Measurements from ENCODE around the gene SGK2. TPM values are rescaled to one million over a fixed set of nuclear protein-coding genes. Genes with fewer than 3 reads are reported as not detected.
A peak's percentile ranks its signal among the peaks of the same experiment; 100 is the strongest.
"Not testable (repeated sequence)": the region's sequence is repeated elsewhere in the genome, so short reads cannot be mapped to it uniquely, and the experiment has no call there.

The SGK2 gene
- total RNA-seq, 3 donors from 2014 or later: 0.18 to 0.32 TPM; not detected in 1

DNA sequence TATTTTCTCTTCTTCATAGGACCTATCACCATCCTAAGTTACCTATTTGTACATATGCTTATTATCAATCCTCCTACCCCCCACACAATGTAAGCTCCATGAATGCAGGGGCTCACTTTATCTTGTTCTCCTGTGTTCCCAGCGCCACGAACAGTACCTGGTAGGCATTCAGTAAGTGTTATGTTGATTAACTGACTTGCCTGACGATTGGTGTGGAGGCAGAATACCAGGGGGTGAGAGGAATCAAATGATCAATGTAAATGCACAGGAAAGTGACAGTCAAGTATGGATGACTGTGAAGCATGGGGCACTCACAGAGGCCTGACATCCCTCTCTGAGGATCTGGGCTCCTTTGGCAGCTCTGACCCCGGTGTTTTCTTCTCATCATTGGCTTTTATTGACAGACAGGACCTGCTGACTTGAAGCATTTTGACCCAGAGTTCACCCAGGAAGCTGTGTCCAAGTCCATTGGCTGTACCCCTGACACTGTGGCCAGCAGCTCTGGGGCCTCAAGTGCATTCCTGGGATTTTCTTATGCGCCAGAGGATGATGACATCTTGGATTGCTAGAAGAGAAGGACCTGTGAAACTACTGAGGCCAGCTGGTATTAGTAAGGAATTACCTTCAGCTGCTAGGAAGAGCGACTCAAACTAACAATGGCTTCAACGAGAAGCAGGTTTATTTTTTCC is 25.8 kb downstream of the SGK2 start:
- no peaks in the 10 kb centered on the region for H3K9me3 Mint-ChIP-seq
- peaks cover under 1% of the 10 kb centered on the region for H3K4me1 Mint-ChIP-seq (ENCODE audit: low read depth)
- DNase-seq: no peak
- H3K4me3 Mint-ChIP-seq: no peak overlapping the region
- H3K27me3 Mint-ChIP-seq (ENCODE audit: low read depth): no peaks in the 10 kb centered on the region
- ATAC-seq: no peak
- peaks cover 1% of the 10 kb centered on the region for H3K36me3 Mint-ChIP-seq (ENCODE audit: insufficient read depth)

DNA sequence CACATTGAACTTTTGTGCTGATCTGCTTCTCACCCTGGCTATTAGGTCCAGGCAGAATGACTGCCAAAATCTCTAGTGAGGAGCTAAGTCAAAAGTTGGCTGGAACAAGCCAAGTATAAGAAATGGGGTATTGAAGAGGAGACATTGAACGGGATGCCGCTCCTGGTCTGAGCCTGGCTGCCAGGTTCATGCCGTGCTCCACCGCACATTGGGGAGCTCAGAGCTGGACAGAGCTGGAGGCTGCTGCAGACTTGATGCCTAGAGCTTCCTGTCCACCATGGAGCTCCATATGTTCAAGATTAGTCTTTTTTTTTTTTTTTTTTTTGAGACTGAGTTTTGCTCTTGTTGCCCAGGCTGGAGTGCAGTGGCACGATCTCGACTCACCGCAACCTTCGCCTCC is 27.8 kb downstream of the SGK2 start:
- peaks cover 12% of the 10 kb centered on the region for H3K4me1 Mint-ChIP-seq (ENCODE audit: low read depth)
- DNase-seq: no peak
- peaks cover 1% of the 10 kb centered on the region for H3K36me3 Mint-ChIP-seq (ENCODE audit: insufficient read depth)
- H3K27me3 Mint-ChIP-seq (ENCODE audit: low read depth): no peaks in the 10 kb centered on the region
- no peak overlapping the region for H3K4me3 Mint-ChIP-seq
- H3K9me3 Mint-ChIP-seq: no peaks in the 10 kb centered on the region
- no peak for ATAC-seq

DNA sequence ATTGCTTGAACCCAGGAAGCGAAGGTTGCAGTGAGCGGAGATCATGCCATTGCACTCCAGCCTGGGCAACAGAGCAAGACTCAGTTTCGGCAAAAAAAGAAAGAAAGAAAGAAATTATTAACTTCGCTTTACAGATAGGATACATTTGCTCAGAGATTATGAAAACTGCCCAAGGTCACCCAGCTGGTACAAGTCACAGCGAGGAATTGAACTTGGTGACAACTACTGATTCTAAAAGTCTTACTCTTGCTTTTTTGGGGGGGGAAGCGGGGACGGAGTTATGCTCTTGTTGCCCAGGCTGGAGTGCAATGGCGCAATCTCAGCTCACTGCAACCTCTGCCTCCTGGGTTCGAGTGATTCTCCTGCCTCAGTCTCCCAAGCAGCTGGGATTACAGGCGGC is 29.7 kb downstream of the SGK2 start:
- not testable (repeated sequence) for H3K9me3 Mint-ChIP-seq; H3K4me3 Mint-ChIP-seq; DNase-seq; H3K36me3 Mint-ChIP-seq (ENCODE audit: insufficient read depth); H3K27me3 Mint-ChIP-seq (ENCODE audit: low read depth); ATAC-seq
- peaks cover 16% of the 10 kb centered on the region for H3K4me1 Mint-ChIP-seq (ENCODE audit: low read depth)

DNA sequence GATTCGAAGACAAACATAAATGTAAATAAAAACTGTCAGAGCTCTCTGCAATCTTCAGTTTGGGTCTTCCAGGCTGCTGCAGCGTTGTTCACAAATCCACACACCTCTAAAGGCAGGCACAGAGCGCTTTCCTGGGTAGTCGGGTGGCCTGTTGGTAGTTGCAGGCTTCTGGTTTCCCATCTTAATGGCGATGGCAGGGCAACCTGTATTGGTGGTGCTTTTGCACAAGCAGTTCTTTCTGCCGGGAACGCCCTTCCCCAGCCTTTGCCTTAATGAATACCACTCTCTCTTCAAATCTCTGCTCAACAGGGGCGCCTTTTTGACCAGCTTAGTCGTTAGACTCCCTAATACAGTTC is 31.2 kb downstream of the SGK2 start:
- DNase-seq: no peak

DNA sequence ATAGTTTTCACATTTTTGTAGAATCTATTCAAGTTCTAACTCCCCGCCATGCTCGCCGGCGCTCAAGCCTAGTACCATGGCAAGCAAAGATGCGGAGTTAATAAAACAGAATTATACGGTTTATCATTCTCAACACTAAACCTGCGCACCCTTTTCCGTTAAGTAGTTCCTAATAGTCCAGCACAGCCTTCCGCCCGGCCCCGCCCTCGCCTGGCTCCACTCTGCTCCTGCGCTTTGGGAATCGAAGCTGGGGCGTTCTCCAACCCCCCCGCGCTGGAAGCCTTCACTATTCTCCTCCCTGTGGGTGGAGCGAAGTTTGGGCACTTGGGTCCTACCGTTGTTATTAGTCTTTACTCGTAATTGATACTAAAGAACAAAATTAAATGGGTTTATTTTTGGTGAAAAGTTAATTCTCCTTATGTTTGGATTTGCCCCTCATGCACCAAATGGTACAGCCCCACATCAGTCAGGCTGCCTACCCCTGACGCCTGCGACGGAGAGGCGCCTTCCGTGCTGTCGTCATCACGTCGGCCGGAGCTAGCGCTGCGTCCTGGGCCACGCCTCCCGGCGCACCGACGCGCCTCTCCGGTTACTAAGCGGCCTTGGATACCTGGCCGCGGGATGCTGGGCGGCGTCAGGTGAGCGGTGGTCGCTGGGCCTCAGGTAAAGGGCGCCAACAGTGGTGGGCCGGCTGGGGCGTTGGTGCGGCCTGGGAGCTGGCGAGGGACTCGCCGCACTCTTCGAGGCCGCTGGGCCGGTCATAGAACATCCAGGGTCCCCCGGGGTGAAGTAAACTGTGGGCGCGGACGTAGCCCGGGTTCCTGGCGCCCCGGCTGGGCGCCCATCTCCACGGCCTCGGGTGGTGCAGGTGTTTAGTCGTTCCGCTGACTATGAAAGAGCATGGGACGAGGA is 31.8 kb downstream of the SGK2 start, which contains the start of gene IFT52:
IFT52 (plus strand) TSS at position 546 of the 912 bp plus-strand sequence. CDS start 3,762 bp downstream, outside the sequence.
- Mint-ChIP-seq H3K27me3 (ENCODE audit: low read depth) (no peaks in the 10 kb centered on the region), H3K4me1 (ENCODE audit: low read depth) (peaks cover 16% of the 10 kb centered on the region), H3K36me3 (ENCODE audit: insufficient read depth) (peaks cover 7% of the 10 kb centered on the region), H3K4me3 (peak within 1 kb of the TSS; percentile 91), H3K9me3 (no peaks in the 10 kb centered on the region)
- DNase-seq: peak; percentile 85
- ATAC-seq: peak; percentile 99

More for the DNA sequence above, 31.2 kb downstream of the SGK2 start:
- no peaks in the 10 kb centered on the region for H3K9me3 Mint-ChIP-seq
- H3K27me3 Mint-ChIP-seq (ENCODE audit: low read depth): no peaks in the 10 kb centered on the region
- H3K4me1 Mint-ChIP-seq (ENCODE audit: low read depth): peaks cover 16% of the 10 kb centered on the region
- no peak for ATAC-seq
- H3K36me3 Mint-ChIP-seq (ENCODE audit: insufficient read depth): peaks cover 7% of the 10 kb centered on the region
- peak overlapping the region; percentile 91 for H3K4me3 Mint-ChIP-seq

DNA sequence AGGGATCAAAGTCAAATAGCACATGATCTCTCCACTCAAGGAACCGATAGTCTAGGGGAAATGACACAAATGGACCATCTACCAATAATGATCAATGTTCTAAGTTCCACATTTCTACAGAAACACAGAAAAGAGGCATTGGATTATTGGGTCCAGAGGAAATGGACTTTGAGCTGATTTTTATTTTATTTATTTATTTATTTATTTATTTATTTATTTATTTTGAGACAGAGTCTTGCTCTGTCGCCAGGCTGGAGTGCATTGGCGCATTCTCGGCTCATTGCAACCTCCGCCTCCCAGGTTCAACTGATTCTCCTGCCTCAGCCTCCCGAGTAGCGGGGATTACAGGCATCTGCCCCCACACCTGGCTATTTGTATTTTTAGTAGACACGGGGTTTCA is 43.1 kb downstream of the SGK2 start:
- H3K27me3 Mint-ChIP-seq (ENCODE audit: low read depth); H3K9me3 Mint-ChIP-seq; DNase-seq; ATAC-seq; H3K4me3 Mint-ChIP-seq; H3K4me1 Mint-ChIP-seq (ENCODE audit: low read depth): not testable (repeated sequence)
- H3K36me3 Mint-ChIP-seq (ENCODE audit: insufficient read depth): peaks cover 21% of the 10 kb centered on the region

DNA sequence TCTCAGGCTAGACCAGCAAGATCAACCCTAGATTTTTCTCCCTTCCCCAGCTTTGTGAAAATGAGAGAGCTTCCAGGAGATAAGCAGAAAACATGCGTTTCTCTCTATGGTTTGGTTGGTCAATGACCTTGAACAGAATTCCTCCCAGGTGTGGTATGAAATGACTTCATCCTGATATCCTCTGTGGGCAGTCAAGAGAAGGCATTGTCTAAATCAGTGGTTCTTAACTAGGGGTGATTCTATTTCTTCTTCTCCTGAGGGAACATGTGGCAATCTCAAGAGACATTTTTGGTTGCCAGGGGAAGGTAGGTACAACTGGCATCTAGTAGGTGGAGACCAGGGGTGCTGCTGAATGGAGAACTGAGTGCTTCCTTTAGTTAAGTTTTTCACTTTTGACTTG is 44.3 kb downstream of the SGK2 start:
- Mint-ChIP-seq H3K4me3 (no peak overlapping the region), H3K27me3 (ENCODE audit: low read depth) (no peaks in the 10 kb centered on the region), H3K36me3 (ENCODE audit: insufficient read depth) (peaks cover 17% of the 10 kb centered on the region), H3K9me3 (no peaks in the 10 kb centered on the region), H3K4me1 (ENCODE audit: low read depth) (no peaks in the 10 kb centered on the region)
- ATAC-seq: no peak
- no peak for DNase-seq

DNA sequence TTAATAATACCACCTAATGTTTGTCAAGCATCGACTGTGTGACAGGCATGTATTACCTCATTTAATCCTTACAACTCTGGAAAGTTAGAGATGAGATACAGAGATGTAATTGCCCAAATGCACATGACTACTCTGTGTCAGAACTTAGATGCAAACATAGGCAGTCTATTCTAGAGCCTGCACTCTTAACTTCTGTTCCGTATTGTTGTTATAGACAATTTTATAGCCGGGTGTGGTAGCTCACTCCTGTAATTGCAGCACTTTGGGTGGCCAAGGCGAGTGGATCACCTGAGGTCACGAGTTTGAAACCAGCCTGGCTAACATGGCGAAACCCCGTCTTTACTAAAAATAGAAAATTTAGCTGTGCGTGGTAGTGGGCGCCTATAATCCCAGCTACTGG is 46.9 kb downstream of the SGK2 start:
- H3K27me3 Mint-ChIP-seq (ENCODE audit: low read depth): no peaks in the 10 kb centered on the region
- peaks cover 11% of the 10 kb centered on the region for H3K36me3 Mint-ChIP-seq (ENCODE audit: insufficient read depth)

DNA sequence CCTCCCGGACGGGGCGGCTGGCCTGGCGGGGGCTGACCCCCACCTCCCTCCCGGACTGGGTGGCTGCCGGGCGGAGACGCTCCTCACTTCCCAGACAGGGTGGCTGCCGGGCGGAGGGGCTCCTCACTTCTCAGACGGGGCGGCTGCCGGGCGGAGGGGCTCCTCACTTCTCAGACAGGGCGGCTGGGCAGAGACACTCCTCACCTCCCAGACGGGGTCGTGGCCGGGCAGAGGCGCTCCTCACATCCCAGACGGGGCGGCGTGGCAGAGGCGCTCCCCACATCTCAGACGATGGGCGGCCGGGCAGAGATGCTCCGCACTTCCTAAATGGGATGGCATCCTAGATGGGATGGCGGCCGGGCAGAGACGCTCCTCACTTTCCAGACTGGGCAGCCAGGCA is 48.5 kb downstream of the SGK2 start:
- DNase-seq; H3K4me1 Mint-ChIP-seq (ENCODE audit: low read depth); H3K9me3 Mint-ChIP-seq; H3K4me3 Mint-ChIP-seq; ATAC-seq; H3K27me3 Mint-ChIP-seq (ENCODE audit: low read depth): not testable (repeated sequence)
- peaks cover 12% of the 10 kb centered on the region for H3K36me3 Mint-ChIP-seq (ENCODE audit: insufficient read depth)

More for the DNA sequence above, 46.9 kb downstream of the SGK2 start:
- Mint-ChIP-seq H3K9me3 (no peaks in the 10 kb centered on the region), H3K4me3 (no peak overlapping the region), H3K4me1 (ENCODE audit: low read depth) (no peaks in the 10 kb centered on the region)
- ATAC-seq: no peak
- DNase-seq: no peak

DNA sequence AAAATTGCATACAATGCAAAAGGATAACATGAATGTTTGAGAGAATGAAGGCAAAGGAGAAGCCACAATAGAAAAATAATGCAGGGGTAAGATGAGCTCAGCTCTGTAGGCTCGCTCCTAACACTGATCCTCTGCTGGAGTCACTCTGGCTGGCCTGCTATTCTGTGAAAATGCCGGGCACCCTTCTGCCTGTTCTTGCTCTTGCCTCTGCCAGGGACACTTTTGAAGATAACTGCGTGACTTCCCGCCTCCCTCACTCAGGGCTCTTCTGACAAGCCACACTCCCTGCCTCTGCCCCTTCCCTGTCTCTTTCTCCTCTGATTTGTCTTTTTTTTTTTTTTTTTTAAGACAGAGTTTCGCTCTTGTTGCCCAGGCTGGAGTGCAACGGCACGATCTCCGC is 72.8 kb downstream of the SGK2 start:
- no peaks in the 10 kb centered on the region for H3K4me1 Mint-ChIP-seq (ENCODE audit: low read depth)
- ATAC-seq: no peak
- H3K9me3 Mint-ChIP-seq: no peaks in the 10 kb centered on the region
- no peak overlapping the region for H3K4me3 Mint-ChIP-seq
- no peaks in the 10 kb centered on the region for H3K27me3 Mint-ChIP-seq (ENCODE audit: low read depth)
- no peak for DNase-seq
- peaks cover 38% of the 10 kb centered on the region for H3K36me3 Mint-ChIP-seq (ENCODE audit: insufficient read depth)

Other genes with a start within 250 kb of the SGK2 start
- 100 to 1,000 TPM; 280 to 299 (median 287) TPM for gene SRSF6, start 101.1 kb upstream of the SGK2 start, total RNA-seq
- 1 to 10 TPM; 3.9 to 4.0 (median 4.0) TPM for gene L3MBTL1, start 51.3 kb upstream of the SGK2 start, total RNA-seq
- gene IFT52, start 31.9 kb downstream of the SGK2 start, total RNA-seq: 10 to 100 TPM; 13.5 to 16.1 (median 14.2) TPM
- gene MYBL2, start 108.1 kb downstream of the SGK2 start, total RNA-seq: 10 to 100 TPM; 19.8 to 26.2 (median 23.0) TPM
- not detected for gene GTSF1L, start 168.0 kb downstream of the SGK2 start, total RNA-seq